HG02763 (cell line): ENCODE measurements around the gene SYNC.

Experiments
- ATAC-seq: cut with Tn5 transposase; IDR thresholded peaks from one replicate; pipeline ENCODE4 v1.9.1; 2021; ENCODE audit warnings: mild to moderate bottlenecking, moderate library complexity; ENCODE audit not compliant: unreplicated experiment

The SYNC gene

DNA sequence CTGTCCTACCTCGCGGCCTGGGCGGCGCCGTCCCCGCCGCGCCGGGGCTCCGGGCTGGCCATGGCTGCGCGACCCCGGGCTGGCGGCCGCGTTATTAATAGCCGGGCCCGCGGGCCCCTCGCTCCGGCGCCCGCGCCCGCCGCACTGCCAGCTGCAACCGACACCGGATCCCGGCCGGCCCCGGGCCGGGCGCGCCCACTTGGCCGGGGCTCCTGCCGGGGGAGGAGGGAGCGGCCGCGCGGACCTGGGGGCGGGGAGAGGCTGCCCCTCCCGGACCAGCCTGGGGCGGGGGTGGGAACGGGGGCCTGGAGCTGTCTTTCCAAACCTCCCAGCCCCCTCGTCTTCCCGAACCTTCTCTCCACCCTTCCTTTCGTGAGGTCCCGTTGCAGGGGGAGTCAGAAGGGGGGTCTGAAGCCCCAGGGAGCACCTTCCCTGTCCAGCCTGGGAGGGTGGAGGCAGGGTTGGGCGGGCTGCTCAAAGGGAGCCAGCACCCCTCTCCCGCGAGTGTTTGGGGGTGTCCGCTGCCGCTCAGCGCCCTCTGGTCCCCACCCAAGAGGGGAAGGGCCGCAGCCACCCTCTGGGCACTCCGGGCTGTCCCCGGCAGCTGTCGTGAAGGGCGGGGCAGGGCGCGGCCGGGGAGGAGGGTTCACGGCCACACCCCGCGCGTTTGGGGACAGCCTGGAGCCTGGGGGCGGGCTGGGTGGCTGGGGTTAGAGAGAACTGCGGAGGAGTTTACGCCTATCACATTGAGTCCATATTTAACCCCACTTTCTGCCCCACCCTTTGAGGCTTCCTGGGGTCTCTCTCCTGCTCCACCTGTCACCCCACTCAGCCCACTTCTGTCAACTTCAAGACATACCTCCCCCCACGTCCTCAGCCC lies at the start of gene SYNC:
Gene SYNC, minus strand, starts transcription at position 172 of the 880 bp plus-strand sequence. Its CDS starts 110 bp downstream, at position 62.
- no peak for ATAC-seq

DNA sequence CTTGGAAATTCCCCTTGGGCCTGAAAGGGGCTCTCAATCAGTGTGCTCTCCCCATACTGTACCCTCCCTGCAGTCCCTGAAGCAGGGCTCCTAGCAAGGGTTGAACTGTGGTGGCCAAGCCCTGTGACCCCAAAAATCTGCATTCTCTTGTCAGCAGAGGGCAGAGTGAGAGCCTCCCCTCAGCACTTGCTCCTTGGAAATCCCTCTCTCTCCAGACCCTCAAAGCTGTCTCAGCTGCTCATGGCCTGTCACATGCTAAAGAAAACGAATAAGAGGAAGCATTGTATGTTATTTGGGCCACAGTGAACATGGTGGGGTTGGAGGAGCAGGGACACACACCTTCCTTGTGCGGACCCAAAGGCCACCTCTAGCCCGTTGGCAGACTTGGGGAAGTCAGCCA lies 47.2 kb upstream of the SYNC start:
- no peak for ATAC-seq

DNA sequence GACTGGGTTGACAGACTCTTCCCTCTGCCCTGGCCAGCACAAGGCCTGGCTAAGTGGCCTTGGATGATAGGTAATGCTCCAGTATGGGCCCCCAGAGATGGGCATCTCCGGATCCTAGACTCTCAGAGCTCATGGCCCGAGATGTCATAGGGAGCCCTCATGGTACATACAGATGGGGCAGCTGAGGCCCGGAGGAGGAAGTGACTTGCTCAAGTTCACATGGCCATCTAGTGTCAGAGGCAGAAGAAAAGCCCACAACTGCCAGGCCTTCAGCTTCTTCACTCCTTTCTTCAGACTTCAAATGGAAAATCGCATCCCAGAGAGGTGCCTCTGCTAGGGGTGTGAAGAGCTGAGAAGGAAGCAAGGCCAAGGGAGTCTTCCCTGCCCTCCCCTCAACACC lies 46.8 kb upstream of the SYNC start:
- ATAC-seq = no peak

DNA sequence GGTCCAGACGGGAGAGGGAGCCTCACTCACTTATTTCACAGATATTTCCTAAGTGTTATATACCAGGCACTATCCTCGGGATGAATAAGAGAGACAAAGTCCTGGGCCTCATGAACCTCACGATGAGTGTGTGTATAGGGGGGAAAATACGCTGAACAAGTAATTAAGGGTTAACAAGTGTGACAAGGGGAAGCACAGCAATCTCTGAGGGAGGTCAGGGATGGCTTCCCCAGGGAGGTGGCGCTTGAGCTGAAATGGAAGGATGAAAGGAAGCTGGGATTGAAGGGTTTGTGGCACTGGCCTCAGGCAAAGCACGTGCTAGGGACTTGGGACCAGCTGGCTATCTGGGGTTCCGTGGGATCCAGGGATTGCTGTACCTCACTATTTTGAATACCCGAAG lies 46.4 kb upstream of the SYNC start:
- no peak for ATAC-seq

DNA sequence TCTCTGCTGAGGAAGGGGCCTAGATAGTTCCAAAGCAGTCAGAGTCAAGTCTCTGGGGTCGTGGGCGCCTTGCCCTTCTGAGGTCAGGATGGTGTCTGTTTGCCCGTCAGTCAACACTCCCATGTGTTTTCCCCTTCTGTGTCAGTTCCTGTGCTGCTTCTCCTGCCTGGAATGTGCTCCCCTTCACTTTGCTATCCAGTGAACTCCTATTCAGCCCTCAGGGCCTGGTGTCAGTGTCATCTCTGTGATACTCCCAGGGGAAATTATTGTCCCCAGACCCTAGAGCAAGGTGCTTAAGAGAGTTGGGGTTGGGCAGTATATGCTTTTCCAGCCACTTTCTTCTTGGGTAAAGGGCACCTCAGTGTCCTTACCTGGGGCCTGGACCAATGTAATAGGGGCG lies 45.8 kb upstream of the SYNC start:
- ATAC-seq = no peak

DNA sequence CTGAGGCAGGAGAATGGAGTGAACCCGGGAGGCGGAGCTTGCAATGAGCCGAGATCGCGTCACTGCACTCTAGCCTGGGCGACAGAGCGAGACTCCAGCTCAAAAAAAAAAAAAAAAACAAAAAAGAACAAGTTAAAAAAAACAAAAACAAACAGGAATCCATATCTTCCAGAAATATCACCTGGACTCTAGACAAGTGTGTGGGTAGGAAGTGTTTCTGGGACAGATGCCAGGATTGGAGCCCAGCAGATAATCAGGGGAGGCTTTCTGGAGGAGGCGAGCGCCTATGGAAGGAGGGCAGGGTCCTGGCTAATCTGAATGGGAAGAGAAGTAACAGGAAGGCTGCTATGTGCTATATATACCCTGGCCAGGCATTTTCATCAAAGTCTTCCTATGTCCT lies 43.6 kb upstream of the SYNC start:
- no peak for ATAC-seq

DNA sequence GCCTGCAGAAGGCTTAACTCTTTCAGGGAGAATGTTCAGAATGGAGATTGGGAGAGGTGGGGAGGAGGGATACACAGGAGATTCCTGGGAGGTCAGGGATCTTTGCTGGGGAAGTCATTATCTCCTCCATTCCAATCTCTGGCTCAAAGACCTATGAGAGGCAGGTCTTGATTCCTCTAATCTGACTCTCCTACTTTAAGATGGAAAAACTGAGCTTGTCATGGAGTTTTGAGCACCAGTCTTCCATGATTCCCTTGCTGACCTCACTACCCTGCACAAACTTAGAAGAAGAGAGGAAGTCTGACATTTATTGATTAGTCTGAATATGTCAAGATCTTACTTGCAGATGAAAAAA lies 41.5 kb upstream of the SYNC start:
- no peak for ATAC-seq

DNA sequence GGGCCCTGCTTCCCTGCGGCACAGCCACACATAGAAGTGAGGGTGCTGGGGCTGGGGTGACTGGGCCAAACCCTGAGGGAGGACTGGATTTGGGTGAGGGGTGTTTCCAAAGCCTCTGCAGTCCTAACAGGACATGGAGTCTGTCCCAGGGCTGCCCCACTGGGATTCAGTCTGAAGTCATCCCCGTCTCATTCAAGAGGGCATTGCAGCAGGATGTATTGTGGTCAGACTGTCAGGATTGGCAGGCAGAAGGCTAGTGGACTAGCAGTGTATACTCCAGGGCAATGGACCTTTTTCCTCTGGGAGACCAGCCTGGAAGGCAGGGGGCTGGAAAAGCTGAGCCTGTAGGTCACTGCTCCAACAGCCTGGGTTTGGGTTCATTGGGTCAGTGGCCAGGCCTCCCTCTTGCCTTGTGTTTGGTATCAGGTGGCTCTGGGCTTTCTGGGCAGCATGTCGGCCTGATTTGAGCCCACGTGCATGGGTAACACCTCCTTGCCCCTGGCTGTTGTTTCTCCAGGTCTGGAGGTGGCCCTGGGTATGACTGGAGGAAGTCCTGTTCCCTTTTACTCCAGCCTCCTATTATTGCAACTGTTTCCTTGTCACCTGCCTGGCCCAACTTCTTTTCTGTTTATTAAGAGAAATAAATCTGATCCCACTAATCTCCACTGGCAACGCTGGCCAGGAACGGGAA lies 41.0 kb upstream of the SYNC start:
- ATAC-seq = no peak

DNA sequence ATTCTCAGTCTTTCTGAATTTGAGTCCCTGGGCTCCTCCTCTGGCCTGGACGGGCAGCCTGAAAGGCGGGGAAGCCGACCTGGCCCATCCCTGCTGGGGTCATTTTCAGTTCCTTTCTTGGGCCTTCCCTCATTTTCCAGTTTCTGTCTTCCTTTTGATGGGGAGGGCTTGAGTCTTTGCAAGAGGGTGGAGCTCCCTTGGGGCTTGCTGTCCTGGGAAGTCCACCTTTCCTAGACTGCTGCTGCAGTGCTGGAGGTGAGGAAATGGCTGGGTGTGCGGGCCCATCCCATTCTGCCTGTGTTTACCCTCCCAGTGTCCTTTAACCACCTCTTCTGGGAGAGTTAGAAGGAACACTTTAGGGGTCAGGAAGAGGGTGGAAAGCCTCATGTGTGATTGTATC lies 40.4 kb upstream of the SYNC start:
- ATAC-seq = no peak

DNA sequence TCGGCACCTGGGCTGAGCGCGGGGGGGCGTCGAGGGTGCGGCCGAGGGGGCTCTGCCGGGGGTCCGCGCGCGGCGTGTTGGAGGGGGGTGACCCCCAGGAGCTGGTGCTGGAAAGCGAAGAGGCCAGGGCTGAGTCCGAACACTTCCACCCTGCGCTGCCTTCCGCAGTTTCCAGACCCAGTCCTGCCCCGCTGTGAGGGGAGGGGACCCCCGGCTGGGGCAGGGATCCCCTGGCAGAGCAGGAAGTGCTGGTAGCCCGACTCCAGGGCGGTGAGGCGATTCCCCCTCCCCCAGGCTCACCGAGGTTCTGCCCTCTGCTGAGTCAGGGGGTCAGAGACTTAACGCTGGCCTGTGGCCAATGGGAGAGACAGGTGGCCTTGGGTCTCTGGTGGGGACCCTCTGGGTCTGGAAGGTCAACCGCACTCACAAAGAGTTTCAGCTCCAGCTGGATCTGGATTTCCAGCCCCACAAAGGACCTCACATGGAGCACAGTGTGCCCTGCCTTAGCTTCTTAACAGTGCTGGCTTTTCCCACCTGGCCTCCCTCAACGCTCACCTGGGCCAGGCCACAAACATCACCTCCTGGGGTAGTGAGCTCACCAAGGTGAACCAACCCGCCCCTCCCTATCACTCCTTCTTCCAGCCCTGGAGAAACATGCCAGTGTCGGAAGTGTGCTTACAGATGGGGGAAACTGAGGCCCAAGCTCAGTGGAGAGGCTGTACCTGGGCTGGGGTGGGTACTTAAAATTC lies 39.8 kb upstream of the SYNC start:
- ATAC-seq = no peak

DNA sequence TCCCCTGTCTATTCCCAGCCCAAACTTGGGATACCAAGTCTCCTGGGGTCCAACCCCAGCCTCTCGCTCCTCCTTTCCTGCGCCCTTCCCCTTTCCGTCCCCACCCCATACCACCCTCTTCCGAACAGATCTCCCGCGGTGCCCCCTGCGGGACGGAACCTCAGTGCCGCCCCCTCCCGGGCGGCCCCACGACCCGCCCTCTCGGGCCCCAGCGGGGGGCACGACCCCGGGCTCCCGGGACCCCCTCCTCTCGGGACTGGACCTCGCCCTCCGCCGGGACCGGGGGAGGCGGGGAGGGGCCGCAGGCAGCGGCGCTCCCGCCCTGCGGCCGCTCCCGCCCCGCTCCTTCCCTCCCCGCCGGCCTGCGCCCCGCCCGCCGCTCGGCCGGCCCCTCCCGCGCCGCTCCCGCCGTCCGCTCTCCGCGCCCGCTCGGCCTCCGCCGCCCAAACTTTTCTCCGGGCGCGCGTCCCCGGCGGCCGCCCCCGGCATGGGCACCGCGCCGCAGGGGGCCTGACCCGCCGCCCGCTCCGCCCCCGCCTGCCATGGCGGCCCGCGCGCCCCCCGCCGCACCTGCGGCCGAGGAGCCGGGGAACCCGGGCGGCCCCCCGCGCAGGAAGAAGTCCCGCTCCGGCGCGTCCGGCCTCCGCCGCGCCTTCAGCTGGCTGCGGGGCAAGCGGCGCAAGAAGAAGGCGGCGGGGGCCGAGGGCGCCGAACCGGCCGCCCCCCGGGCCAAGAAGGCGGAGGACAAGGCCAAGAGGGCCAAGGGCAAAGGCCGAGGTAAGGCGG lies 39.0 kb upstream of the SYNC start:
- no peak for ATAC-seq

DNA sequence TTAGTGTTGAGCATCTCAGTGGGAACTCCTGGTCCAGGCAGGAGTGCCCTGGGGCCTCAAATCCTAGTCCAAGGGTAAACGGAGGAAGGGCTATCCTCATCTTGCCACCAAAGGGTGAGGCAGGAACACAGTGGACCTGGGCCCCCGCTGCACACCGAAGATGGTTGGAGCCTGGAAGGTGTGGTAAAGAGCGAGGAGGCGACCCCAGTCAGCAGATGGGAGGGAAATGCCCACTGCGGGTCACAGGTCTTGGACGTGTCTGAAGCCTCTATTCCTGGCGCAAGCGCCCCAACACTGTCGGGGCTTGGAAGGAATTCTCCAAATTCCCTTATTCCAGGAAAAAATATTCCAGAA lies 38.5 kb upstream of the SYNC start:
- ATAC-seq = no peak

DNA sequence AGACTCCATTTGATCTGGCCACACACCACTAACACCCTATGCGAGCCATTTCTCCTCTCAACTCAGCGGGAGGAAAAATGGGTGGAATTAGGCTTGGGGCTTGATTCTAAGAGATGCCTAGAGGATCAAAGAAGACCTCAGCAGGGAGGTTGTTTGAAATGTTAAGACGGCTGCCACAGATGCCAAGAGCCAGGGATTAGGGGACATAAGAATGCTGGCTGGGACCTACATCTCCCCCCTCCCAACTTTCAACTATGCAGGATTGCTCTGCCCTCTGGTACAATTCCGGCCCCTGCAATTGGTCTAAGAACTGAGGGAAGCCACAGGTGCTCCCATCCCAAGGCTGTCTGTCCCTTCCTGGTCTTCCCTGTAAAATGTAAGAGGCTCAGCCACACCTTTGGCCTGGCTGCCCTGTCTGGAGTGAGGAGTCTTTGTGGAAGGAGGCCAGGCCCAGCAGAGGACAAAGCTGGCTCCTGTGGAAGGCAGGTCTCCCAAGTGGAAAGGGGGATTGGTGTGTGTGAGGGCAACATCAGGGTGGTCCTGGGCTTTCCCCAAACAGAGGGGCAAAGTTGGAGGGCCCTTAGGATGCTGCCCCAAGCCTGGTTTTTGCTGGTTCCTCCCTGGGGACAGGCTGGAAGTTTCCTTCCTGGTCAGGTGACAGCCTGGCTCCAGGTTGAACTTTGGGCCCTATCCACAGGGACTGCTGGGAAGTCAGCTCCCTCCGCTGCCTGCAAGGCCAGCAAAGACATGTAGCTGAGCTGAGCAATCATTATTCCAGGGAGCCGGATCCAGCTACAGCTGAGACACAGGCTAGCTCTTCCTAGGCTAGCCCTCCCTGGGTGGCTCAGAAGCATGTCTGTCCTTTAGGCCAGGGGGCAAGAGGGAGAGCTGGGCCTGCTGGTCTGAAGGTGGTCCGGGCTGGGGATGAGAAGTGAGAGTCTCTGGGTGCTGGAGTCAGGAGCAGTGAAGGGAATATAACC lies 34.5 kb upstream of the SYNC start:
- ATAC-seq = no peak

DNA sequence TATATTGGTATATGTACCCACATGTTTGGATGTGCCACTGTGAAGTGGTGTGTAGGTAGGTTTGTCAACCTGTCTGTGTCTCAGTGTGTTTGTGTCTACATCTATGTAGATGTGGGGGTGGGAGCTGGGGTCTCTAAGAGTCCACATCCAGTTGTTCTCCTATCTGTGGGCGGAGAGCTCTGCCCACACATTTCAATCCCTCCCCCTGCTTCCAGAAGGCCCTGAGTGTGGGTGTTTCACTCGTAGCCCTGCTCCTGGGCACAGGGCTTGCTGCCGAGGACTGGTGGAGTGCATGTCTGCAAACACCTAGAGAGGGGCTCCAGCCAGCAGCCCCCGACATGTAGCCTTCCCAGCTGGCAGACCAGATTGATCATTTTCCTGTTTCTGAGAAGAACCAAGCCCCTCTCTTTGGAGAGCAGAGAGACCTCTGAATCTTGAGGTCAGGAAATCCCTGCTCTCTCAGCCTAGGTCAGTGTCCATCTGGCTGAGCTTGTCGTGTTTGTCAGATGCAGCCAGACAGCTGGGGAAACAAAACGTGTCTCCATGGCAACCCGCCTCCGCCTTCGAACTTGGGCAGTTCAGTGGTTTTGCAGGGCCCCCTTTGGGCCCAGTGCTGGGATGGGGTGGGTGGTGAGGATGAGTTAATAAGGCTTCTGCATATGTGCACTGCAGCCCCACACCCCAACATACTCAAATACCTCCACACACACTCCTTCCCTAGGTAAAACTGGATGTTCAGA lies 31.2 kb upstream of the SYNC start:
- ATAC-seq = no peak

DNA sequence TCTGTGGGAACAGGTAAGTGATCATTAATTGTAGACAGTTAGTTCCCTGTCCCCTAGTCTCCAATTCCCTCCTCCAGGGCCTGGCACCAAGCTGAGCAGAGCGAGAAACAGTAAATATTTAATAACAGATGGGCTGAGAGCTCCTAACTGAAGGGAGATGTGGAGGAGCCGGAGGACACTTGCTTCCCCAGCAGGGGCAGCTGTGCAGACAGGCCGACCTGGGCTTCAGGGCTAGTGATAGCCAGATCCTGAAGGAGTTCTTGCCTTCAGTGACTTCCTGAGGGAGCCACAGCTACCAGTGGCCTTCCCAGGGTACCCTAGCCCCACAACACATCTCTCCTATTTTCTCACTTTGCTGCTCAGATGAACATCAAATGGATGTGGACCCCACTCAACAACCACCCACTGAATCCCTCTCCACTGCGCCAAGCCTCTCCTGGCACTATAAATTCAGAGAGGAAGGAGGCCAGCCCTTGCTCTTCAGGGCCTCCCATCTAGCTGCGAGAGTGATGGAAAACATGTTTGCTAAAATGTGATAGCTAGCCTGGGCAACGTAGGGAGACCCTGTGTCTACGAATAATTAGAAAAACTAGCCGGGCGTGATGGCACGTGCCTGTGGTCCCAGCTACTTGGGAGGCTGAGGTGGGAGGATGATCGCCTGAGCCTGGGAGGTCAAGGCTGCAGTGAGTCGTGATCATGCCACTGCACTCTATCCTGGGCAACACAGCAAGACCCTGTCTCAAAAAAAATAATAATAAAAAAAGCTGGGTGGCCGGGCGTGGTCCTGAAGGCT lies 26.9 kb upstream of the SYNC start:
- ATAC-seq = no peak

DNA sequence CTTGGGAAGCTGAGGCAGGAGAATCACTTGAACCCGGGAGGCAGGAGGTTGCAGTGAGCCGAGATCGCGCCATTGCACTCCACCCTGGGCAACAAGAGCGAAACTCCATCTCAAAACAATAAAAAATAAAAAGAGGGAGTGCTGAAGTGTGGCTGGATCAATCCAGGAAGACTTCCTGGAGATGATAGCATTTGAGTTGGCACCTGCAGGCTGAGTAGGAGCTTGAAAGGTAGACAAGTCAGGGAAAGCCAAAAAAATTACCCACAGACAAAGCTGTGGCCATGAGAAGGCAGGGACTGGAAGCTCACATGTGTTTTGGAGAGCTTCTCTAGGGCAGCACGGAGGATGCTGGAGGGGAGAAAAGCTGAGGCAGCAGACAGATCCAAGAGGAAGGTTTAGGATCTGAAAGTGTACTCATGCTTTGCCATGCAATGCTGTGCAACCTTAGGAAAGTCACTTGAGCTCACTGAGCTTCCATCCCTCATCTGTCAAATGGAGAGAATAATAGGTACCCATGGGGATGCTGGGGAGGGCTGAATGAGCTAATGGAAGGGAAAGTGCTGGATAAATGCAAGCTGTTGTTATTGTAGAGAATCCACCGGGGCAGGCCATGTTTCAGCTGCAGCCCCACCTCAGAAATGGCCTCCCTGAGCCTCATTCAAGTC lies 26.0 kb upstream of the SYNC start:
- no peak for ATAC-seq

DNA sequence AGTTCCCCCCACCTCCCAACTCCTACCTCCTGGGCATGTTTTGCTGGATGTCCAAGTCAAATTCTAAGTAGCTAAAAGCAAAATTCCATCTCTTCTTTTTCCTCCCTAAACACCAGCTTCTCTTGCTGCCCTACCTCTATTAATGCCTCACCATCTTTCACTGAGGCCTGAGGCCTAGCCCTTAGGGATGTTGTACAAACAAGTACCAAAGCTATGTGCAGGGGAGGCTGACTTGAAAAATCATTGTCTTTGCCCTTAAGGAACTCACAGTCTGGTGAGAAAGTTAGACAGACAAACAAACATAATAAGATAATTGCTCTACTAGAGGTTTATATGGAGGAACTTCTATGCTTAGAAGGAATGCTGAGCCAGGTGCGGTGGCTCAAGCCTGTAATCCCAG lies 25.3 kb upstream of the SYNC start:
- ATAC-seq = no peak

DNA sequence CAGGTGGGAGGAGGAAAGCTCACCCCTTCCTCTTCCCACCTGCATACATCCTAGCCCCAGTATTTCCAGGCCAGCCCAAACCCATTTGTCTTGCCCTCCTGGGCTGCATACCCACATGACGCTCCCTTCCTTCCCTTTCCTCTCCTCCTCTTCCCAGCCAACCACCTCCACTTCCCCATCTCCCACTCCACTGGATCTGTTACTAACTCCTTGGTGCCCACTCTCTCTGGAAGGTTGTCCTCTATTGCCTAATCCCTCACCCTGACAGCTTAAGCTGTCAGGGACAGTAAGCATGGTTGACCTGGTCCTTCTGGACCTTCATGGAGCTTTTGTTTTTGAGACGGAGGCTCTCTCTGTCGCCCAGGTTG lies 23.0 kb upstream of the SYNC start:
- ATAC-seq = no peak
